ENCODE measurements around the gene TBC1D22A.

The TBC1D22A gene

GRCh38 chr22:47013861-47014635, 251.6 kb downstream of the TBC1D22A start:
- DNase-seq (ENCODE audit: low spot score) = no peak

GRCh38 chr22:47014636-47015345, 252.3 kb downstream of the TBC1D22A start:
- DNase-seq (ENCODE audit: low spot score) = no peak

- no peak for DNase-seq (ENCODE audit: low spot score)
Measured at GRCh38 chr22:47015589-47016178, 253.2 kb downstream of the TBC1D22A start.

- no peak for DNase-seq (ENCODE audit: low spot score)
Measured at GRCh38 chr22:47016631-47017030, 254.2 kb downstream of the TBC1D22A start.

- DNase-seq (ENCODE audit: low spot score) = no peak
Measured at GRCh38 chr22:47017245-47017644, 254.8 kb downstream of the TBC1D22A start.

GRCh38 chr22:47018010-47018910, 255.8 kb downstream of the TBC1D22A start:
- DNase-seq (ENCODE audit: low spot score) = no peak

GRCh38 chr22:47019012-47019790, 256.8 kb downstream of the TBC1D22A start:
- no peak for DNase-seq (ENCODE audit: low spot score)

GRCh38 chr22:47020166-47020565, 257.7 kb downstream of the TBC1D22A start:
- no peak for DNase-seq (ENCODE audit: low spot score)

- DNase-seq (ENCODE audit: low spot score) = no peak
Measured at GRCh38 chr22:47021371-47022074, 259.1 kb downstream of the TBC1D22A start.

GRCh38 chr22:47022075-47022473, 259.6 kb downstream of the TBC1D22A start:
- no peak for DNase-seq (ENCODE audit: low spot score)

GRCh38 chr22:47022475-47022874, 260.0 kb downstream of the TBC1D22A start:
- DNase-seq (ENCODE audit: low spot score) = no peak

- no peak for DNase-seq (ENCODE audit: low spot score)
Measured at GRCh38 chr22:47023871-47024270, 261.4 kb downstream of the TBC1D22A start.

GRCh38 chr22:47027766-47028165, 265.3 kb downstream of the TBC1D22A start:
- DNase-seq (ENCODE audit: low spot score) = no peak

- DNase-seq (ENCODE audit: low spot score) = no peak
Measured at GRCh38 chr22:47029244-47030074, 267.0 kb downstream of the TBC1D22A start.

GRCh38 chr22:47030143-47030661, 267.8 kb downstream of the TBC1D22A start:
- DNase-seq (ENCODE audit: low spot score) = no peak

GRCh38 chr22:47030881-47031627, 268.6 kb downstream of the TBC1D22A start:
- DNase-seq (ENCODE audit: low spot score) = peak; percentile 80

GRCh38 chr22:47031628-47031915, 269.1 kb downstream of the TBC1D22A start:
- no peak for DNase-seq (ENCODE audit: low spot score)

- DNase-seq (ENCODE audit: low spot score) = no peak
Measured at GRCh38 chr22:47032091-47032943, 269.9 kb downstream of the TBC1D22A start.
